ENCODE measurements around the gene DNAJC28.

DNA sequence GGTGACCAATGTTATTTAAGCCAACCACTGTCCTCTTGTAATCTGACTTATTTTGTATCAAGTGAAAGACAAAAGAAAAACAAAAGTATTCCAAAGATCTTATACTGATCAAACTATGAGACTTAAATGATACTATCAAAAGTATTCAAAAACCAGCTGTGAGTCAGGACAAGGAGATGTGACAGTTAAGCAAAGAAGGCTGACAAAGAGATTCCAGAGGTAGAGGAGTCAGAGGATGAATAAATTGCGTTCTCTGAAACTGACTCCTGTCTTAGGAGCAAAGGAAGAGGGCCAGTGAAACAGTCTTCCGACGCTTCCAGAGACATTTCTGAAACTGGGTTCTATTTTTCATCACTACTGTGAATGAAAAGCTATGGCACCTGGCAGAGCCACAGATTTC lies 32.7 kb downstream of the DNAJC28 start:
- TF ChIP-seq FOXA1 (IDR thresholded peaks at IDR 0.05): no peak
- no peak for TF ChIP-seq RAD21 (IDR thresholded peaks at IDR 0.05)
- TF ChIP-seq, protein P1, sequence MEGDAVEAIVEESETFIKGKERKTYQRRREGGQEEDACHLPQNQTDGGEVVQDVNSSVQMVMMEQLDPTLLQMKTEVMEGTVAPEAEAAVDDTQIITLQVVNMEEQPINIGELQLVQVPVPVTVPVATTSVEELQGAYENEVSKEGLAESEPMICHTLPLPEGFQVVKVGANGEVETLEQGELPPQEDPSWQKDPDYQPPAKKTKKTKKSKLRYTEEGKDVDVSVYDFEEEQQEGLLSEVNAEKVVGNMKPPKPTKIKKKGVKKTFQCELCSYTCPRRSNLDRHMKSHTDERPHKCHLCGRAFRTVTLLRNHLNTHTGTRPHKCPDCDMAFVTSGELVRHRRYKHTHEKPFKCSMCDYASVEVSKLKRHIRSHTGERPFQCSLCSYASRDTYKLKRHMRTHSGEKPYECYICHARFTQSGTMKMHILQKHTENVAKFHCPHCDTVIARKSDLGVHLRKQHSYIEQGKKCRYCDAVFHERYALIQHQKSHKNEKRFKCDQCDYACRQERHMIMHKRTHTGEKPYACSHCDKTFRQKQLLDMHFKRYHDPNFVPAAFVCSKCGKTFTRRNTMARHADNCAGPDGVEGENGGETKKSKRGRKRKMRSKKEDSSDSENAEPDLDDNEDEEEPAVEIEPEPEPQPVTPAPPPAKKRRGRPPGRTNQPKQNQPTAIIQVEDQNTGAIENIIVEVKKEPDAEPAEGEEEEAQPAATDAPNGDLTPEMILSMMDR (IDR thresholded peaks at IDR 0.05; ENCODE audit: low read depth, low read length, missing input control): no peak
- TF ChIP-seq, protein P2, sequence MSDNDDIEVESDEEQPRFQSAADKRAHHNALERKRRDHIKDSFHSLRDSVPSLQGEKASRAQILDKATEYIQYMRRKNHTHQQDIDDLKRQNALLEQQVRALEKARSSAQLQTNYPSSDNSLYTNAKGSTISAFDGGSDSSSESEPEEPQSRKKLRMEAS (IDR thresholded peaks at IDR 0.05): no peak
- TF ChIP-seq REST (IDR thresholded peaks at IDR 0.05): no peak
- no peak for TF ChIP-seq YY1 (IDR thresholded peaks at IDR 0.05)
- TF ChIP-seq, protein P3, sequence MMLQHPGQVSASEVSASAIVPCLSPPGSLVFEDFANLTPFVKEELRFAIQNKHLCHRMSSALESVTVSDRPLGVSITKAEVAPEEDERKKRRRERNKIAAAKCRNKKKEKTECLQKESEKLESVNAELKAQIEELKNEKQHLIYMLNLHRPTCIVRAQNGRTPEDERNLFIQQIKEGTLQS (IDR thresholded peaks at IDR 0.05): no peak
- TF ChIP-seq, protein P4, sequence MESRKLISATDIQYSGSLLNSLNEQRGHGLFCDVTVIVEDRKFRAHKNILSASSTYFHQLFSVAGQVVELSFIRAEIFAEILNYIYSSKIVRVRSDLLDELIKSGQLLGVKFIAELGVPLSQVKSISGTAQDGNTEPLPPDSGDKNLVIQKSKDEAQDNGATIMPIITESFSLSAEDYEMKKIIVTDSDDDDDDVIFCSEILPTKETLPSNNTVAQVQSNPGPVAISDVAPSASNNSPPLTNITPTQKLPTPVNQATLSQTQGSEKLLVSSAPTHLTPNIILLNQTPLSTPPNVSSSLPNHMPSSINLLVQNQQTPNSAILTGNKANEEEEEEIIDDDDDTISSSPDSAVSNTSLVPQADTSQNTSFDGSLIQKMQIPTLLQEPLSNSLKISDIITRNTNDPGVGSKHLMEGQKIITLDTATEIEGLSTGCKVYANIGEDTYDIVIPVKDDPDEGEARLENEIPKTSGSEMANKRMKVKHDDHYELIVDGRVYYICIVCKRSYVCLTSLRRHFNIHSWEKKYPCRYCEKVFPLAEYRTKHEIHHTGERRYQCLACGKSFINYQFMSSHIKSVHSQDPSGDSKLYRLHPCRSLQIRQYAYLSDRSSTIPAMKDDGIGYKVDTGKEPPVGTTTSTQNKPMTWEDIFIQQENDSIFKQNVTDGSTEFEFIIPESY (IDR thresholded peaks at IDR 0.05): no peak
- no peak for TF ChIP-seq GABPA (IDR thresholded peaks at IDR 0.05 in 1 of 2, conservative IDR thresholded peaks at IDR 0.05 in 1 of 2)
- TF ChIP-seq TAF1 (conservative IDR thresholded peaks at IDR 0.05): no peak
- no peak for TF ChIP-seq HNF4A (conservative IDR thresholded peaks at IDR 0.05)
- no peak for TF ChIP-seq SP1 (IDR thresholded peaks at IDR 0.05)
- no peak for TF ChIP-seq RXRA (IDR thresholded peaks at IDR 0.05)
